ENCODE results near the gene DSCAML1. TPM values are rescaled to one million over a fixed set of nuclear protein-coding genes. Genes with fewer than 3 reads are reported as not detected.

The DSCAML1 gene
- total RNA-seq, 1 donor from 2014 or later = 1.3 TPM

DNA sequence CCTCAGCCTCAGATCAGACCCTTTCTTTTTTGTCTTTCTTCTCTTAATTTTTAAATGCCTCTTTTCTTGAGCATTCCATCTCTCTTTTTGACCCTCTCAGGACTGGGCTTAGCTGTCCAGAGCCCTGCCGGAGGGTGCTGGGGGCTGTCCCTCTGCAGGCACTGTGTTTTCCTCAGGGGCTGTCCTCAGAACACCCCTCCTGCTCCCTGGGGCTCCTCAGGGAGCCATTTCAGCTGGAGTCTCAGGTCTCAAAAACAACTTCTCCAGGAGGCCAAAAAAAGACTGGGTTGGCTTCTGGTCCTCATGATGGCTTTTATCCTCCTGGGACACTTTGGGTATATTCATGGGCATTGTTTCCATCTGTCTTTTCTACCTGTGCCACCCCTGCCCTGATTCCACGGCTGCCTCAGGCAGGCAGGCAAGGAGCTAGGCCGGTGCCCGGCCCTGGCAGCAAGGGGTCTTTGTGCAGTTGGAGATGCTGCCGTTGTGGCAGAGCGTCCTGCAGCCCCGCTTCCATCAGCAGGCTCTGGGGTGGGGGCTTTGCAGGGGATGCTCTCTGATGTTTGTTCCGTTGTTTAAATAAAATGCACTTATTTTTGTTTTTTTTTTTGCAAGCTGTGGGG, 384.3 kb downstream of the DSCAML1 start:
- no peaks in the 10 kb centered on the region for H3K9me3 ChIP-seq
- TF ChIP-seq, protein P1, sequence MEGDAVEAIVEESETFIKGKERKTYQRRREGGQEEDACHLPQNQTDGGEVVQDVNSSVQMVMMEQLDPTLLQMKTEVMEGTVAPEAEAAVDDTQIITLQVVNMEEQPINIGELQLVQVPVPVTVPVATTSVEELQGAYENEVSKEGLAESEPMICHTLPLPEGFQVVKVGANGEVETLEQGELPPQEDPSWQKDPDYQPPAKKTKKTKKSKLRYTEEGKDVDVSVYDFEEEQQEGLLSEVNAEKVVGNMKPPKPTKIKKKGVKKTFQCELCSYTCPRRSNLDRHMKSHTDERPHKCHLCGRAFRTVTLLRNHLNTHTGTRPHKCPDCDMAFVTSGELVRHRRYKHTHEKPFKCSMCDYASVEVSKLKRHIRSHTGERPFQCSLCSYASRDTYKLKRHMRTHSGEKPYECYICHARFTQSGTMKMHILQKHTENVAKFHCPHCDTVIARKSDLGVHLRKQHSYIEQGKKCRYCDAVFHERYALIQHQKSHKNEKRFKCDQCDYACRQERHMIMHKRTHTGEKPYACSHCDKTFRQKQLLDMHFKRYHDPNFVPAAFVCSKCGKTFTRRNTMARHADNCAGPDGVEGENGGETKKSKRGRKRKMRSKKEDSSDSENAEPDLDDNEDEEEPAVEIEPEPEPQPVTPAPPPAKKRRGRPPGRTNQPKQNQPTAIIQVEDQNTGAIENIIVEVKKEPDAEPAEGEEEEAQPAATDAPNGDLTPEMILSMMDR (IDR thresholded peaks at IDR 0.05) = no peak

DNA sequence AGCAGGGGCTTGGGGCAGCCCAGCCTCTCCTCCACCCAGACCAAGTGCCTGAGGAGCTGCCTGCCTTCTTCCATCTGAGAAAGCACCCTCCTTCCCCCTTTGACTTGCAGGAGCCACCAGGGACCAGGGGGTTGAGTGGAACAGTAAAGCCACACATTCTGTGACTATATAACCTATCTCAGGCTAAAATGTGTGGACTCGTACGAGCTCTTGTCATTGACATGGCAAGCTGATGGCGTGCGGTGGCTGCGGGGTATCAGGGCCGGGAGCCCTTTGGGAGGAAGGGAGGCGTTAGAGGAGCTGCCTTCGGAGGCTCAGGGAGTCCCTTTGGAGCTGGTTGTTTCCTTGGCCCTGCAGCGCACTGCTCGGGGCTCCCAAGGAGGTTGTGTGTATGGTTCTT, 384.8 kb downstream of the DSCAML1 start:
- ATAC-seq (no peak), DNase-seq (peak; percentile 57)
- intact Hi-C loops (cut with DNase I) = no loop called here
- H3K4me1 ChIP-seq = no peaks in the 10 kb centered on the region
- TF ChIP-seq, protein P1 (IDR thresholded peaks at IDR 0.05) = no peak
- H3K9me3 ChIP-seq = no peaks in the 10 kb centered on the region
- no peaks in the 10 kb centered on the region for H3K27me3 ChIP-seq
- peaks cover 30% of the 10 kb centered on the region for H3K36me3 ChIP-seq
- no peak overlapping the region for H3K27ac ChIP-seq
- H3K4me3 ChIP-seq = no peak overlapping the region

More for the DNA sequence above, 384.3 kb downstream of the DSCAML1 start:
- DNase-seq = peak; percentile 45
- Histone ChIP-seq H3K27me3 (no peaks in the 10 kb centered on the region), H3K4me3 (no peak overlapping the region), H3K27ac (no peak overlapping the region), H3K4me1 (no peaks in the 10 kb centered on the region), H3K36me3 (peaks cover 29% of the 10 kb centered on the region)
- intact Hi-C loops (cut with DNase I) = no loop called here
- no peak for ATAC-seq

DNA sequence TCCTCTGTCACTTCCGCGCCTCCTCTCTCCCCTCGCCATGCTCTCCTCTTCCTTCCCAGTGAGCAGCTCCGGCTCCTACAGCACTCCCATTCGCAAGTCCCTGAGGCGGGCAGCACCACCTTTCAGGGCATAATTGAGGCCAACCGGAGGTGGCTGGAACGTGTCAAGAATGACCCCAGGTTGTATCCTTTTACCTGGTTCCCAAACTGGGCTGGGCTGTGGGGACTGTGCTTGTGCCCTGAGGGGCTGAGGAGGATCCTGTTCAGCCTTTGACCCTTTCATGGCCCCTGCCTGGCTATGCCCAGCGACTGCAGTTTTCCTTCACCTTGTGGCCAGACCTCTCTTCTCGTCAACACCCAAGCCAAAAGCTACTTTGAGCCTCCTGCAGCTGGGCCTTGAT, 385.3 kb downstream of the DSCAML1 start:
- ATAC-seq (no peak), DNase-seq (peak; percentile 46)
- Histone ChIP-seq H3K27me3 (no peaks in the 10 kb centered on the region), H3K4me3 (no peak overlapping the region), H3K9me3 (no peaks in the 10 kb centered on the region), H3K36me3 (peaks cover 30% of the 10 kb centered on the region), H3K4me1 (no peaks in the 10 kb centered on the region), H3K27ac (no peak overlapping the region)
- TF ChIP-seq, protein P1 (IDR thresholded peaks at IDR 0.05) = no peak
- intact Hi-C loops (cut with DNase I) = no loop called here

DNA sequence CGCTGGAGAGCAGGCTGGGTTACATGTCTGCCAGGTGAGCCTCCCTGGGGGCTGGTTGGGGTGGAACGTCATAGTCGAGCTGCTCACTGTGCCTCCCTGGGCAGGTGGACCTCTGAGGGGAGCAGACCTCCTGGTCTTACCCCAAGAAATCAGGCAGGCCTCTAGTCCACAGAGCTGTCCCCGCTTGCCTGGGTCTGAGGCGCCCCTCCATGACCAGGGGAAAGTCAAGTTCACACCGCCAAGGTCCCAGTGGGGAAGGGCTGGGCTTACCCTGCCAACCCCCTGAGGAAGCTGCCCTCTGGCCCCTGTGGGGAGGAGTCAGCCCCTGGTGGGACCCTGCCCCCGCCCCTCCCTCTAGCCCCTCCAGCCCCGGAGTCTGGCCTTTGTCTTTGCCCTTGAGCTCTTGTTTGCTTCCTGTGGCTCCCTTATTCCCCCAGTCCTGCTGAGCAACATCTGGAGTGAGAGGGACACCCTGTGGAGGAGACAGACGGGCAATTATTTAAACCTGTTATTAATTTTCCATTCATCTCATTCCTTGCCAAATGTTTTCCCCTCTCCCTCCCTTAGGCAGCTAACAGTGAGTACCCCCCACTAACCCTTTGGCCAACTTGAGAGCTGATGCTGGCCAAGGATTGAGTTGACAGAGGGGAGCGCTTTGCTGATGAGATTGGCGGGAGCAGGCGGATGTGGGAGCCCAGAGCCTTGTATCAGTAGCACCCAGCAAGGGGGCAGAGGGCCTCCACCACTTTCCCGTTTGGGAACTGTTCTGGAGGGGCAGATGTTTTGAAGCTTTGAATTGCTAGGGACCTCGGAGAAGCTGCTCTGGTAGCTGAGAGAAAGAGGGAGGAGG, 385.9 kb downstream of the DSCAML1 start:
- H3K27me3 ChIP-seq = no peaks in the 10 kb centered on the region
- ATAC-seq (no peak), DNase-seq (peak; percentile 50)
- no peaks in the 10 kb centered on the region for H3K9me3 ChIP-seq
- no peak overlapping the region for H3K27ac ChIP-seq
- H3K36me3 ChIP-seq = peaks cover 30% of the 10 kb centered on the region
- H3K4me1 ChIP-seq = no peaks in the 10 kb centered on the region
- intact Hi-C loops (cut with DNase I) = no loop called here
- TF ChIP-seq, protein P1 (IDR thresholded peaks at IDR 0.05) = no peak
- no peak overlapping the region for H3K4me3 ChIP-seq

- DNase-seq = no peak
- no peak overlapping the region for H3K4me3 ChIP-seq
- no peaks in the 10 kb centered on the region for H3K27me3 ChIP-seq
- ATAC-seq = no peak
- H3K36me3 ChIP-seq = peaks cover 30% of the 10 kb centered on the region
- intact Hi-C loops (cut with DNase I) = no loop called here
- no peaks in the 10 kb centered on the region for H3K9me3 ChIP-seq
- H3K4me1 ChIP-seq = no peaks in the 10 kb centered on the region
- H3K27ac ChIP-seq = no peak overlapping the region
- TF ChIP-seq, protein P1 (IDR thresholded peaks at IDR 0.05) = no peak
Measured at GRCh38 chr11:117410238-117410637, 386.8 kb downstream of the DSCAML1 start.
